DOHH2 (cell line): ENCODE measurements around the gene LRRC58.

Experiments
- H3F3A ChIP-seq: fragments of 200-600 bp; sonication (generic), shearing (Covaris generic); 2 replicates; pipeline ENCODE4 v1.6.0; 2016; ENCODE audit warnings: antibody characterized with exemption, mild to moderate bottlenecking; ENCODE audit not compliant: control insufficient read depth, insufficient read depth
- H3K27ac ChIP-seq: fragments of 200-600 bp; sonication (generic); 2 replicates; pipeline ENCODE4 v1.5.1; 2014; ENCODE audit warnings: low read depth, mild to moderate bottlenecking, low read length, moderate library complexity
- H3K27me3 ChIP-seq: fragments of 200-600 bp; sonication (generic); 2 replicates; pipeline ENCODE4 v1.6.1; 2014; ENCODE audit warnings: mild to moderate bottlenecking, low read length, mixed read lengths; ENCODE audit not compliant: control insufficient read depth
- H3K36me3 ChIP-seq: fragments of 200-600 bp; sonication (generic); 2 replicates; pipeline ENCODE4 v1.6.1; 2014; ENCODE audit warnings: mild to moderate bottlenecking, low read length, moderate library complexity, mixed read lengths; ENCODE audit not compliant: control insufficient read depth
- H3K4me1 ChIP-seq: fragments of 200-600 bp; sonication (generic); 2 replicates; pipeline ENCODE4 v1.6.1; 2014; ENCODE audit warnings: mild to moderate bottlenecking, low read length, mixed read lengths; ENCODE audit not compliant: control insufficient read depth
- H3K4me2 ChIP-seq: fragments of 200-600 bp; sonication (generic); 2 replicates; pipeline ENCODE4 v1.6.0; 2014; ENCODE audit warnings: mild to moderate bottlenecking, low read length, moderate library complexity
- H3K4me3 ChIP-seq: fragments of 200-600 bp; sonication (generic); 2 replicates; pipeline ENCODE4 v1.5.1; 2014; ENCODE audit warnings: mild to moderate bottlenecking, low read length, mixed read lengths
- H3K79me2 ChIP-seq: fragments of 200-600 bp; sonication (generic); 2 replicates; pipeline ENCODE4 v1.6.1; 2014; ENCODE audit warnings: mild to moderate bottlenecking, low read length, mixed read lengths; ENCODE audit not compliant: control insufficient read depth
- H3K9me2 ChIP-seq: fragments of 200-600 bp; sonication (generic); replicated peaks from 2 replicates; pipeline ENCODE4 v1.6.1; 2014; ENCODE audit warnings: mild to moderate bottlenecking, low read length, mixed read lengths; ENCODE audit not compliant: control insufficient read depth
- H3K9me3 ChIP-seq: fragments of 200-600 bp; sonication (generic); 2 replicates; pipeline ENCODE4 v1.6.1; 2014; ENCODE audit warnings: antibody characterized with exemption, low read length, mixed read lengths; ENCODE audit not compliant: control insufficient read depth, insufficient read depth
- H4K20me1 ChIP-seq: fragments of 200-600 bp; sonication (generic); 2 replicates; pipeline ENCODE4 v1.6.0; 2014; ENCODE audit warnings: low read depth, mild to moderate bottlenecking, antibody characterized with exemption, low read length, moderate library complexity; ENCODE audit not compliant: control insufficient read depth, insufficient read depth
- EZH2phosphoT487 ChIP-seq: fragments of 200-600 bp; sonication (generic); IDR thresholded peaks from 2 replicates; pipeline ENCODE4 v1.6.1; 2017; ENCODE audit warnings: borderline replicate concordance, mild to moderate bottlenecking, antibody characterized with exemption, low read length, moderate library complexity, mixed read lengths
- TF ChIP-seq, protein P1 (sequence below): fragments of 200-600 bp; sonication (generic); IDR thresholded peaks from one replicate; pipeline ENCODE4 v1.5.1; 2014; ENCODE audit warnings: antibody characterized with exemption, mild to moderate bottlenecking, low read depth, low read length; ENCODE audit not compliant: poor library complexity, severe bottlenecking

Gene LRRC58

DNA sequence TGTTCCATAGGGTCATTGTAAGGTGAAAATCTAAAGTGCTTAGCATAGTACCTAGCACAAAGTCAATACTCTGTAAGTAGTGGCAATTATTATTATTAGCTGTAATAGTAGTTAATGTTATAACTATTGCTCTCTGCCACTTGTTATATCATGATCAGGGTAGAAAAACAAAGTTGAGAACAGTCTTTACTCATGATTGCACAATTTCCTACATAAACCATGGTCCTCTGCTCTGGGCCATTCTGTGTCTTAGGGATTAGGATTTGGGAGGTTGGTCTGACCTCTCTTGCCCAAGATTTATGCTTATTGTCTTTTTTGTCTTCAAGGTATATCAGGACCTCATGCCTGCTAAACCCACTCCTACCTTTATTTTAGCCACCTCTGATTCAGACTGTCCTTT, 4.3 kb upstream of the LRRC58 start:
- Histone ChIP-seq H3K9me3 (no peaks in the 10 kb centered on the region), H3K4me2 (no peak overlapping the region), H3K4me1 (peaks cover 11% of the 10 kb centered on the region), H4K20me1 (no peaks in the 10 kb centered on the region), H3K9me2 (no peaks in the 10 kb centered on the region), H3K4me3 (no peak overlapping the region), H3K27ac (no peak overlapping the region), H3F3A (no peaks in the 10 kb centered on the region), H3K79me2 (peaks cover 12% of the 10 kb centered on the region), H3K36me3 (peaks cover 6% of the 10 kb centered on the region), H3K27me3 (peaks cover 4% of the 10 kb centered on the region; the same call in 1 of the 2 replicates)
- TF ChIP-seq EZH2phosphoT487 = no peak
- TF ChIP-seq, protein P1, sequence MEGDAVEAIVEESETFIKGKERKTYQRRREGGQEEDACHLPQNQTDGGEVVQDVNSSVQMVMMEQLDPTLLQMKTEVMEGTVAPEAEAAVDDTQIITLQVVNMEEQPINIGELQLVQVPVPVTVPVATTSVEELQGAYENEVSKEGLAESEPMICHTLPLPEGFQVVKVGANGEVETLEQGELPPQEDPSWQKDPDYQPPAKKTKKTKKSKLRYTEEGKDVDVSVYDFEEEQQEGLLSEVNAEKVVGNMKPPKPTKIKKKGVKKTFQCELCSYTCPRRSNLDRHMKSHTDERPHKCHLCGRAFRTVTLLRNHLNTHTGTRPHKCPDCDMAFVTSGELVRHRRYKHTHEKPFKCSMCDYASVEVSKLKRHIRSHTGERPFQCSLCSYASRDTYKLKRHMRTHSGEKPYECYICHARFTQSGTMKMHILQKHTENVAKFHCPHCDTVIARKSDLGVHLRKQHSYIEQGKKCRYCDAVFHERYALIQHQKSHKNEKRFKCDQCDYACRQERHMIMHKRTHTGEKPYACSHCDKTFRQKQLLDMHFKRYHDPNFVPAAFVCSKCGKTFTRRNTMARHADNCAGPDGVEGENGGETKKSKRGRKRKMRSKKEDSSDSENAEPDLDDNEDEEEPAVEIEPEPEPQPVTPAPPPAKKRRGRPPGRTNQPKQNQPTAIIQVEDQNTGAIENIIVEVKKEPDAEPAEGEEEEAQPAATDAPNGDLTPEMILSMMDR = no peak

DNA sequence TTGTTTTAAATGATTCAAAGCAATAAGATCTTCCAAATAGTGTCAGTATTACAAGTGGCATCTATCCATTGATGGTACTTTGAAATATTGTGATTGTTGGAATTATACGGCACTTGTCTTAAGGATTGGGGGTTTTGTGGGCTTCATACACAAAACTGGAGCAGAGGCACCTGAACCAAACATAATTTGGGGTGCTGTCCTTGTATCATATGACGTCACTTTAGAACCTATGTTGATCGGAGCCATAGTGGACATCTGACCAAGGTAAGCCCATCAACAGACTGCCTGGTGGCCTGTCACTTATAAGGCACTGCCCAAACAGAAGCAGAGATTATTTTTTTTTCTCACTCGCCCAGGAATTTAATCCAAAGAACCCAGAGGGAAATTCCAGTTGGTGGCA, 2.9 kb upstream of the LRRC58 start:
- Histone ChIP-seq H3K4me3 (no peak overlapping the region), H3K27me3 (peaks cover 3% of the 10 kb centered on the region; the same call in 1 of the 2 replicates), H3K4me2 (no peak overlapping the region), H3K27ac (no peak overlapping the region), H3K9me2 (no peaks in the 10 kb centered on the region), H3K4me1 (peaks cover 17% of the 10 kb centered on the region), H3K36me3 (peaks cover 16% of the 10 kb centered on the region), H3K9me3 (no peaks in the 10 kb centered on the region), H3K79me2 (peaks cover 25% of the 10 kb centered on the region), H4K20me1 (no peaks in the 10 kb centered on the region), H3F3A (no peaks in the 10 kb centered on the region)
- TF ChIP-seq, protein P1 = no peak
- TF ChIP-seq EZH2phosphoT487 = no peak

DNA sequence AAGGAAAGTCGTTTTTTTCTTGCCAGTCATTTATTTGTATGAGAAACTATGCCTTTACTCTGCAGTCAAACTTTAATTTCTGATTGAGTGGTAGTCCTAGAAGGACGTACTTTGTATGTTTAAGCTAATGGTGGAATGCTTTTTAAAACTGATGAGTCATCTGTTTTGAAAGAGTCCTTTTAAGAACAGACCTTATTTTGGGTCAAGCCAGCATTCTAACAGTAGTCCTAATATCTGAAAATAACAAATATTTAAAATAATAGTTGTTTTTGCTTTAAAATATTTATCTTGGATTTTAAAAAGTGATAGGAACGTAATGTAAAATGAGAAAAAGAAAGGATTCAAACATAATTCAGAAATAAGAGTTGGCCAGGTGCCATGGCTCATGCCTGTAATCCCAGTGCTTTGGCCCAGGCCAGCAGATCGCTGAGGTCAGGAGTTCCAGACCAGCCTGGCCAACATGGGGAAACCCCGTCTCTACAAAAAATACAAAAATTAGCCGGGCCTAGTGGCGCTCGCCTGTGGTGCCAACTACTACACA, 1.3 kb upstream of the LRRC58 start:
- no peaks in the 10 kb centered on the region for H4K20me1 ChIP-seq
- H3K27me3 ChIP-seq = no peaks in the 10 kb centered on the region
- peak overlapping the region; percentile 81; the same call in 1 of the 2 replicates for H3K4me3 ChIP-seq
- no peaks in the 10 kb centered on the region for H3K9me3 ChIP-seq
- H3K9me2 ChIP-seq = no peaks in the 10 kb centered on the region
- H3F3A ChIP-seq = no peaks in the 10 kb centered on the region
- H3K4me2 ChIP-seq = peak overlapping the region; percentile 81
- H3K27ac ChIP-seq = no peak overlapping the region
- TF ChIP-seq, protein P1 = no peak
- no peak for TF ChIP-seq EZH2phosphoT487
- peaks cover 28% of the 10 kb centered on the region for H3K4me1 ChIP-seq
- peaks cover 31% of the 10 kb centered on the region for H3K36me3 ChIP-seq
- H3K79me2 ChIP-seq = peaks cover 41% of the 10 kb centered on the region
